K562 (cell line): ENCODE data around the gene DHX36. TPM values are rescaled to one million over a fixed set of nuclear protein-coding genes. Genes with fewer than 3 reads are reported as not detected.

ENCODE experiments used
- CBX8 ChIP-seq: fragments of 200-600 bp; sonication (generic); IDR thresholded peaks from 2 replicates; pipeline ENCODE4 v1.6.1; 2012; ENCODE audit warnings: borderline replicate concordance, mixed run types, low read depth, mild to moderate bottlenecking, moderate library complexity, mixed read lengths, low read length, control low read depth, inconsistent platforms; ENCODE audit not compliant: poor library complexity, severe bottlenecking; ENCODE audit errors: extremely low read depth
- CEBPB ChIP-seq: fragments of 450-650 bp; IDR thresholded peaks from 2 replicates; pipeline ENCODE4 v1.6.1; 2016; ENCODE audit warnings: missing genetic modification characterization, missing compliant biosample characterization
- CEBPG ChIP-seq, 3 experiments: fragments of 200-800 bp in 1 of 3; sonication (Bioruptor generic) in 1 of 3; sonication (generic) in 1 of 3; formaldehyde crosslinking in 1 of 3; IDR thresholded peaks in 2 of 3; conservative IDR thresholded peaks in 1 of 3; 2 replicates each; pipeline versions ENCODE4 v1.6.1 to v1.8.0; 2016 to 2022; ENCODE audit warnings: missing compliant biosample characterization in 2 of 3, missing genetic modification characterization in 2 of 3, mild to moderate bottlenecking in 1 of 3, missing genetic modification reagents in 1 of 3
- HSF4 ChIP-seq: fragments of 250-450 bp; sonication (Bioruptor Pico); IDR thresholded peaks from 2 replicates; pipeline ENCODE4 v2.1.2; 2022; ENCODE audit warnings: mild to moderate bottlenecking, moderate library complexity, borderline replicate concordance
- PBX2 ChIP-seq, 2 experiments: IDR thresholded peaks in 1 of 2; conservative IDR thresholded peaks in 1 of 2; 2 replicates each; pipeline ENCODE4 v1.6.1; 2016; ENCODE audit warnings: low read depth in 2 of 2, mild to moderate bottlenecking in 1 of 2, missing compliant biosample characterization in 1 of 2, missing genetic modification characterization in 1 of 2, moderate library complexity in 1 of 2
- PHB2 ChIP-seq: fragments of 450-650 bp; IDR thresholded peaks from 2 replicates; pipeline ENCODE4 v1.6.1; 2017; ENCODE audit warnings: low read depth
- PHTF2 ChIP-seq: fragments of 250-450 bp; sonication (Bioruptor Pico); IDR thresholded peaks from 2 replicates; pipeline ENCODE4 v1.5.0; 2021; ENCODE audit warnings: mild to moderate bottlenecking
- TOE1 ChIP-seq, 2 experiments: fragments of 450-650 bp in 1 of 2; sonication (generic) in 1 of 2; formaldehyde crosslinking in 1 of 2; IDR thresholded peaks; 2 replicates each; pipeline versions ENCODE4 v1.7.1 to v1.8.0; 2016 to 2022; ENCODE audit warnings: borderline replicate concordance in 2 of 2, mild to moderate bottlenecking in 2 of 2, antibody characterized with exemption in 1 of 2, inconsistent platforms in 1 of 2, low read depth in 1 of 2, missing genetic modification reagents in 1 of 2, moderate library complexity in 1 of 2
- ZNF311 ChIP-seq: fragments of 250-450 bp; sonication (Bioruptor Pico); IDR thresholded peaks from 2 replicates; pipeline ENCODE4 v1.4.0; 2020; ENCODE audit warnings: mild to moderate bottlenecking, moderate library complexity
- polyA plus RNA-seq, 8 experiments: library from polyadenylated mRNA; depleted of rRNA in 4 of 8; stranded (reverse) in 5 of 8; unstranded in 3 of 8; fragments of >200 nt; fragmentation: Nextera tagmentation in 2 of 8; fragmentation: Illumina TruSeq in 1 of 8; extraction: Ambion mirVana in 2 of 8; extraction: Trizol in 1 of 8; gene quantifications; 2 replicates each; pipeline versions ENCODE4 v1.2.1 to v1.2.3, GENCODE V29; 2011 to 2014; ENCODE audit warnings: inconsistent platforms in 1 of 8, missing spikeins in 1 of 8
- total RNA-seq, 7 experiments: library from RNA; depleted of rRNA in 6 of 7; stranded (reverse); fragments of >200 nt in 6 of 7; fragmentation: Illumina TruSeq in 2 of 7; extraction: Trizol in 2 of 7; gene quantifications; 2 replicates each; pipeline versions ENCODE4 v1.2.1 to v1.2.3, GENCODE V29; 2011 to 2021; ENCODE audit warnings: low replicate concordance in 1 of 7

Gene DHX36
- total and polyA plus RNA-seq, 9 of the 15 experiments (the other 6 are each of a cell fraction or from before 2014, with no cell fraction given): 44.3 to 98.7 (median 57.0) TPM

DNA sequence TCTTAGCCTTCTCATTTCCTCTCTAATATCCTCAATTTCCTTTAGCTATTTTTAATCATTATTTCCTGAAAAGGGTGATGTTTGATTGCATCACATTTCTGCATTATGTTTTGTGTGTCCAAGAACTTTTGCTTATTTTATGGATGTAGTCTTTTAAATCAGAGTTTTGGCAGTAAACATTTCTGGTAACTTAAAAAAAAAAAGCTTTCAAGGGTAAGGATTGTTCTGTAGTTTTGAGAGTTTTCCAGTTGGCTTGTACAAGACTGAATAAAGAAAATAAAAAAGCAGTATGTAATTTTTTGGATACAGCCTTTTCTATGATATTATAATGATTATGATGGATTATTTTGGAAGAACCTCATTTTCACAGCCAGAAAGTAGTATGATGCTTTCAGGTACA is 99.4 kb downstream of the DHX36 start (continued):
- TF ChIP-seq PBX2 (CRISPR knock-in tag; IDR thresholded peaks at IDR 0.05; ENCODE audit: low read depth): no peak
- no peak for TF ChIP-seq PBX2 (tag; conservative IDR thresholded peaks at IDR 0.05; ENCODE audit: low read depth)
- no peak for TF ChIP-seq ZNF311 (CRISPR knock-in tag)
- 0 out of 2 replicates have a peak, but pooled peaks have one; percentile 7 for TF ChIP-seq CEBPB (tag)
- no peak for TF ChIP-seq PHB2
- TF ChIP-seq PHTF2 (CRISPR knock-in tag): no peak
- TF ChIP-seq HSF4 (CRISPR knock-in tag): no peak
- TF ChIP-seq CEBPG (CRISPR knock-in tag; IDR thresholded peaks at IDR 0.05): no peak
- peak in 1 of 2 experiments; percentile 52; a peak in 1 of 4 replicates for TF ChIP-seq CEBPG (tag; conservative IDR thresholded peaks at IDR 0.05 in 1 of 2, IDR thresholded peaks at IDR 0.05 in 1 of 2)
- no peak for TF ChIP-seq CBX8
- no peak for TF ChIP-seq TOE1 (IDR thresholded peaks at IDR 0.05; ENCODE audit: borderline replicate concordance)
- no peak for TF ChIP-seq TOE1 (CRISPR knock-in tag; IDR thresholded peaks at IDR 0.05; ENCODE audit: borderline replicate concordance, low read depth)
